IMR-90 (cell line): Measurements from ENCODE around the gene HADHA. TPM values are rescaled to one million over a fixed set of nuclear protein-coding genes. Genes with fewer than 3 reads are reported as not detected.

Experiments
- ATAC-seq: fragments of 200-7000 bp; cut with Tn5 transposase; 2 replicates; pipeline ENCODE4 v1.9.1; 2020; ENCODE audit warnings: low read depth, mild to moderate bottlenecking, moderate library complexity
- BruUV-seq: library from RNA; stranded (reverse); fragments of 400-500 nt; replicated peaks from 2 replicates; lab custom pipeline; 2021; lab: Mats Ljungman, UMichigan
- CTCF ChIA-PET: fragments of 300-600 bp; formaldehyde crosslinking; extraction: SDS; loops from one replicate; lab custom pipeline; 2021; ENCODE audit warnings: antibody characterized with exemption; lab: Yijun Ruan, JAX
- POLR2A ChIA-PET: fragments of 300-600 bp; sonication (Branson Sonifier 250); formaldehyde crosslinking; loops from one replicate; lab custom pipeline; 2022; ENCODE audit warnings: antibody characterized with exemption; ENCODE audit not compliant: unreplicated experiment; lab: Charles Lee
- DNase-seq: peaks from one replicate; pipeline ENCODE4 v3.0.0; 2013
- H2AFZ ChIP-seq: replicated peaks from 2 replicates; pipeline ENCODE3; 2013; ENCODE audit warnings: low read length, mild to moderate bottlenecking; ENCODE audit not compliant: poor library complexity
- H2AK5ac ChIP-seq: 2 replicates; pipeline ENCODE4 v1.6.1; 2013; ENCODE audit warnings: low read depth, low read length, inconsistent platforms
- H2AK9ac ChIP-seq: replicated peaks from 2 replicates; pipeline ENCODE3; 2013; ENCODE audit warnings: mild to moderate bottlenecking, low read depth, low read length, moderate library complexity; ENCODE audit not compliant: poor library complexity
- H2BK120ac ChIP-seq: 2 replicates; pipeline ENCODE4 v1.6.1; 2013; ENCODE audit warnings: low read depth, low read length, inconsistent platforms
- H2BK15ac ChIP-seq: 3 replicates; pipeline ENCODE4 v1.6.1; 2013; ENCODE audit warnings: low read depth, low read length, inconsistent platforms
- H2BK20ac ChIP-seq: 2 replicates; pipeline ENCODE4 v1.6.1; 2013; ENCODE audit warnings: low read depth, mild to moderate bottlenecking, inconsistent platforms, low read length, moderate library complexity
- H2BK5ac ChIP-seq: 2 replicates; pipeline ENCODE4 v1.6.1; 2013; ENCODE audit warnings: mild to moderate bottlenecking, low read depth, low read length, inconsistent platforms; ENCODE audit not compliant: poor library complexity, severe bottlenecking
- H3K14ac ChIP-seq: replicated peaks from 2 replicates; pipeline ENCODE4 v1.6.1; 2013; ENCODE audit warnings: low read depth, low read length, inconsistent platforms
- H3K18ac ChIP-seq: 2 replicates; pipeline ENCODE4 v1.6.1; 2013; ENCODE audit warnings: low read depth, low read length, control low read depth
- H3K23ac ChIP-seq: 2 replicates; pipeline ENCODE4 v1.6.1; 2013; ENCODE audit warnings: low read depth, low read length, inconsistent platforms
- H3K27ac ChIP-seq: 2 replicates; pipeline ENCODE4 v1.5.1; 2013; ENCODE audit warnings: mild to moderate bottlenecking, control low read depth, low read length; ENCODE audit not compliant: insufficient read depth
- H3K27me3 ChIP-seq: 2 replicates; pipeline ENCODE4 v1.6.1; 2013; ENCODE audit warnings: low read length; ENCODE audit not compliant: control insufficient read depth, insufficient read depth
- H3K36me3 ChIP-seq: 2 replicates; pipeline ENCODE4 v1.6.1; 2013; ENCODE audit warnings: low read length, mixed read lengths; ENCODE audit not compliant: control insufficient read depth, insufficient read depth
- H3K4ac ChIP-seq: 2 replicates; pipeline ENCODE4 v1.6.1; 2013; ENCODE audit warnings: low read depth, low read length, inconsistent platforms
- H3K4me1 ChIP-seq: 2 replicates; pipeline ENCODE4 v1.6.1; 2013; ENCODE audit warnings: low read length, mixed read lengths; ENCODE audit not compliant: control insufficient read depth, insufficient read depth
- H3K4me2 ChIP-seq: 2 replicates; pipeline ENCODE4 v1.6.1; 2013; ENCODE audit warnings: low read depth, mild to moderate bottlenecking, control low read depth, low read length, moderate library complexity
- H3K4me3 ChIP-seq: 2 replicates; pipeline ENCODE4 v1.5.1; 2013; ENCODE audit warnings: low read depth, mild to moderate bottlenecking, control low read depth, low read length, moderate library complexity; ENCODE audit not compliant: insufficient read depth
- H3K56ac ChIP-seq: 2 replicates; pipeline ENCODE4 v1.6.1; 2013; ENCODE audit warnings: low read length, inconsistent platforms; ENCODE audit not compliant: insufficient read depth; ENCODE audit errors: extremely low read depth
- H3K79me1 ChIP-seq, 2 experiments: 2 replicates each; pipeline ENCODE4 v1.6.1; 2013; ENCODE audit warnings: low read length in 2 of 2, inconsistent platforms in 1 of 2, low read depth in 1 of 2
- H3K9ac ChIP-seq: 2 replicates; pipeline ENCODE4 v1.6.1; 2013; ENCODE audit warnings: low read depth, low read length, control low read depth
- H3K9me1 ChIP-seq: 2 replicates; pipeline ENCODE4 v1.6.1; 2013; ENCODE audit warnings: low read length, inconsistent platforms; ENCODE audit not compliant: insufficient read depth
- H3K9me3 ChIP-seq: 2 replicates; pipeline ENCODE4 v1.6.1; 2013; ENCODE audit warnings: low read length; ENCODE audit not compliant: control insufficient read depth, insufficient read depth
- H4K20me1 ChIP-seq: 2 replicates; pipeline ENCODE4 v1.6.1; 2013; ENCODE audit warnings: low read length, inconsistent platforms; ENCODE audit not compliant: insufficient read depth
- H4K5ac ChIP-seq: 2 replicates; pipeline ENCODE4 v1.6.1; 2013; ENCODE audit warnings: mild to moderate bottlenecking, low read depth, low read length, control low read depth
- H4K8ac ChIP-seq, 2 experiments: 2 replicates each; pipeline ENCODE4 v1.6.1; 2013; ENCODE audit warnings: low read depth in 2 of 2, low read length in 2 of 2, control low read depth in 1 of 2, inconsistent platforms in 1 of 2
- H4K91ac ChIP-seq: 2 replicates; pipeline ENCODE4 v1.6.1; 2013; ENCODE audit warnings: low read depth, low read length, inconsistent platforms; ENCODE audit not compliant: insufficient read depth
- ELK1 ChIP-seq: fragments of 150-350 bp; IDR thresholded peaks from 2 replicates; pipeline ENCODE4 v1.6.1; 2016; ENCODE audit warnings: low read depth, mild to moderate bottlenecking, low read length, moderate library complexity, borderline replicate concordance
- FOS ChIP-seq: fragments of 150-350 bp; IDR thresholded peaks from 2 replicates; pipeline ENCODE4 v1.6.1; 2016; ENCODE audit warnings: low read depth, low read length
- MAFK ChIP-seq: IDR thresholded peaks from 2 replicates; pipeline ENCODE4 v1.6.1; 2012; ENCODE audit warnings: low read depth, low read length, improper control_type of control experiment
- NFE2L2 ChIP-seq: fragments of 150-350 bp; IDR thresholded peaks from 2 replicates; pipeline ENCODE4 v1.6.1; 2016; ENCODE audit warnings: low read depth, mild to moderate bottlenecking, low read length
- RAD21 ChIP-seq: IDR thresholded peaks from 2 replicates; pipeline ENCODE4 v1.6.1; 2012; ENCODE audit warnings: low read length, improper control_type of control experiment
- RFX5 ChIP-seq: IDR thresholded peaks from 2 replicates; pipeline ENCODE4 v1.8.0; 2012; ENCODE audit warnings: low read depth, mild to moderate bottlenecking, low read length, moderate library complexity
- WGBS, 2 experiments: methylation state at CpG; one replicate each; pipeline versions ENCODE4 v1.1.5 to v1.1.7; 2013; ENCODE audit warnings: missing lambda C conversion rate in 2 of 2; ENCODE audit not compliant: insufficient read length in 1 of 2; ENCODE audit errors: extremely low coverage in 2 of 2; 5-methylcytosine and 5-hydroxymethylcytosine counted together
- dilution Hi-C: fragments of 300-500 bp; cut with HindIII; formaldehyde crosslinking; loops from one replicate; pipeline ENCODE4 v1.14.3; 2018; ENCODE audit warnings: low sequenced_read_pairs; ENCODE audit not compliant: unreplicated experiment
- in situ Hi-C: fragments of 300-500 bp; cut with MboI; formaldehyde crosslinking; loops from 3 replicates; pipeline ENCODE4 v1.14.3; 2019; ENCODE audit warnings: low sequenced_read_pairs, inconsistent platforms, mixed read lengths
- intact Hi-C: fragments of 100-400 bp; cut with micrococcal nuclease; formaldehyde crosslinking; loops from 2 replicates; pipeline ENCODE4 v1.10.0; 2022
- polyA plus RNA-seq, 3 experiments: library from polyadenylated mRNA; depleted of rRNA; stranded (reverse); fragments of >200 nt; gene quantifications; 2 replicates each; pipeline ENCODE4 v1.2.3, GENCODE V29; 2012; ENCODE audit warnings: low replicate concordance in 1 of 3
- total RNA-seq: library from RNA; depleted of rRNA; stranded (reverse); fragments of >200 nt; gene quantifications from 2 replicates; pipeline ENCODE4 v1.2.3, GENCODE V29; 2012

Gene HADHA
- total and polyA plus RNA-seq, 2 of the 4 experiments (the other 2 are of a cell fraction), result 52.7 to 111 TPM

GRCh38 chr2:26169681-26170414 lies 74.6 kb downstream of the HADHA start:
- H3K27me3 ChIP-seq, result peaks cover 43% of the 10 kb centered on the region
- no peaks in the 10 kb centered on the region; the same call in 1 of the 2 replicates for H3K9me3 ChIP-seq
- dilution Hi-C loops (no loop called here), in situ Hi-C loops (no loop called here), intact Hi-C loops (no loop called here)
- no peaks in the 10 kb centered on the region for H3K36me3 ChIP-seq
- no peak overlapping the region for H3K27ac ChIP-seq
- H4K91ac ChIP-seq, result no peak overlapping the region
- no peaks in the 10 kb centered on the region for H3K4me1 ChIP-seq
- H4K8ac ChIP-seq, result no peak overlapping the region
- H2BK5ac ChIP-seq, result no peak overlapping the region
- TF ChIP-seq ELK1, result no peak
- TF ChIP-seq NFE2L2, result no peak
- TF ChIP-seq FOS, result no peak
- TF ChIP-seq RAD21, result no peak
- TF ChIP-seq MAFK, result no peak
- TF ChIP-seq RFX5, result no peak
- H2AFZ ChIP-seq, result no peak overlapping the region
- ChIA-PET POLR2A (no interaction called here), CTCF (no interaction called here)
- no peaks in the 10 kb centered on the region for H3K79me1 ChIP-seq
- H2BK15ac ChIP-seq, result no peak overlapping the region
- 82% methylated on average over 9 of the region's 14 CpGs; no CpG with 5 or more reads in 1 of the 2 experiments for WGBS, 2 experiments
- H3K14ac ChIP-seq, result no peak overlapping the region
- H4K20me1 ChIP-seq, result no peaks in the 10 kb centered on the region
- no peaks in the 10 kb centered on the region for H3K9me1 ChIP-seq
- no peak overlapping the region for H3K56ac ChIP-seq
- no peak for ATAC-seq
- no peak overlapping the region for H3K4me3 ChIP-seq
- no TSS peak for BruUV-seq
- no peak overlapping the region for H3K4me2 ChIP-seq
- H3K9ac ChIP-seq, result no peak overlapping the region
- H4K5ac ChIP-seq, result no peak overlapping the region
- H3K23ac ChIP-seq, result no peak overlapping the region
- no peak overlapping the region for H2BK20ac ChIP-seq
- no peak overlapping the region for H2AK9ac ChIP-seq
- H2AK5ac ChIP-seq, result no peak overlapping the region
- H3K18ac ChIP-seq, result no peak overlapping the region
- no peak for DNase-seq
- no peak overlapping the region for H3K4ac ChIP-seq
- H2BK120ac ChIP-seq, result no peak overlapping the region
